Mucosa of descending colon (tissue), 3 donors: ENCODE data around the gene GPS1. TPM values are rescaled to one million over a fixed set of nuclear protein-coding genes. Genes with fewer than 3 reads are reported as not detected.

Experiments used
- ATAC-seq: fragments of 200-7000 bp; cut with Tn5 transposase; one replicate; pipeline ENCODE4 v1.9.1; 2020; ENCODE audit warnings: mild to moderate bottlenecking, moderate library complexity
- DNase-seq, 3 donors: peaks; one replicate each; pipeline ENCODE4 v3.0.0-alpha.2; 2020
- H3K36me3 ChIP-seq: fragments of 200-600 bp; one replicate; pipeline ENCODE4 v1.8.0; 2021; ENCODE audit warnings: low read depth, mild to moderate bottlenecking
- H3K4me1 ChIP-seq: fragments of 200-600 bp; one replicate; pipeline ENCODE4 v1.8.0; 2021; ENCODE audit warnings: low read depth, mild to moderate bottlenecking
- H3K4me3 ChIP-seq: fragments of 200-600 bp; one replicate; pipeline ENCODE4 v1.8.0; 2021; ENCODE audit warnings: mild to moderate bottlenecking
- H3K9me3 ChIP-seq: fragments of 200-600 bp; one replicate; pipeline ENCODE4 v1.8.0; 2021; ENCODE audit warnings: mild to moderate bottlenecking
- intact Hi-C, 2 donors: fragments of 100-400 bp; cut with DNase I in 1 of 2; cut with micrococcal nuclease in 1 of 2; formaldehyde crosslinking; loops; one replicate each; pipeline versions ENCODE4 v1.11.0 to v1.11.1; 2022; cut with DNase I, micrococcal nuclease
- long read RNA-seq, 2 donors: library from polyadenylated mRNA; unstranded; transcript quantifications; one replicate each; pipeline ENCODE4 v2.0.0, GENCODE V29; 2019 to 2021
- total RNA-seq, 3 donors: library from RNA; stranded (reverse); fragmentation: NEBNext Ultra II Directional in 2 of 3; extraction: Animal tissue kit (Norgen Biotek cat#: 25700) in 2 of 3; gene quantifications; one replicate each; pipeline versions ENCODE4 v1.2.1 to v1.2.4, GENCODE V29; 2021 to 2023
- TF ChIP-seq, protein P1 (sequence below): fragments of 200-600 bp; IDR thresholded peaks from one replicate; pipeline ENCODE4 v1.8.0; 2022; ENCODE audit warnings: antibody characterized with exemption, mild to moderate bottlenecking
- donor health status: DM: no; HTN: no; CAD: no; lungs with moderate emphysema.
- donor health status: DM: no; HTN: no; CAD: no.
- donor health status: DM: no; HTN: yes; CAD: no.

GPS1 gene
- total RNA-seq = 10 to 100 TPM; 73.6 to 81.6 (median 80.4) TPM
- long read RNA-seq, donor 1, transcript GPS1-201 (13 exons, 1,842 nt) = minor isoform, 24 of 216 reads
- long read RNA-seq, donor 1, transcript GPS1-226 (13 exons, 1,839 nt) = minor isoform, 15 of 216 reads
- long read RNA-seq, donor 1, transcript GPS1-208 (13 exons, 1,874 nt) = major isoform, 92 of 216 reads
- long read RNA-seq, donor 1, transcript GPS1-202 (14 exons, 1,949 nt) = minor isoform, 10 of 216 reads
- long read RNA-seq, donor 1, partial matches to known transcripts = 33 of 216 reads
- long read RNA-seq, donor 1, other reads (novel, unspliced or antisense) = 34 of 216 reads
- long read RNA-seq, donor 2, transcript GPS1-201 (13 exons, 1,842 nt) = minor isoform, 10 of 104 reads
- long read RNA-seq, donor 2, transcript GPS1-226 (13 exons, 1,839 nt) = minor isoform, 7 of 104 reads
- long read RNA-seq, donor 2, transcript GPS1-208 (13 exons, 1,874 nt) = major isoform, 60 of 104 reads
- long read RNA-seq, donor 2, partial matches to known transcripts = 11 of 104 reads
- long read RNA-seq, donor 2, other reads (novel, unspliced or antisense) = 11 of 104 reads

DNA sequence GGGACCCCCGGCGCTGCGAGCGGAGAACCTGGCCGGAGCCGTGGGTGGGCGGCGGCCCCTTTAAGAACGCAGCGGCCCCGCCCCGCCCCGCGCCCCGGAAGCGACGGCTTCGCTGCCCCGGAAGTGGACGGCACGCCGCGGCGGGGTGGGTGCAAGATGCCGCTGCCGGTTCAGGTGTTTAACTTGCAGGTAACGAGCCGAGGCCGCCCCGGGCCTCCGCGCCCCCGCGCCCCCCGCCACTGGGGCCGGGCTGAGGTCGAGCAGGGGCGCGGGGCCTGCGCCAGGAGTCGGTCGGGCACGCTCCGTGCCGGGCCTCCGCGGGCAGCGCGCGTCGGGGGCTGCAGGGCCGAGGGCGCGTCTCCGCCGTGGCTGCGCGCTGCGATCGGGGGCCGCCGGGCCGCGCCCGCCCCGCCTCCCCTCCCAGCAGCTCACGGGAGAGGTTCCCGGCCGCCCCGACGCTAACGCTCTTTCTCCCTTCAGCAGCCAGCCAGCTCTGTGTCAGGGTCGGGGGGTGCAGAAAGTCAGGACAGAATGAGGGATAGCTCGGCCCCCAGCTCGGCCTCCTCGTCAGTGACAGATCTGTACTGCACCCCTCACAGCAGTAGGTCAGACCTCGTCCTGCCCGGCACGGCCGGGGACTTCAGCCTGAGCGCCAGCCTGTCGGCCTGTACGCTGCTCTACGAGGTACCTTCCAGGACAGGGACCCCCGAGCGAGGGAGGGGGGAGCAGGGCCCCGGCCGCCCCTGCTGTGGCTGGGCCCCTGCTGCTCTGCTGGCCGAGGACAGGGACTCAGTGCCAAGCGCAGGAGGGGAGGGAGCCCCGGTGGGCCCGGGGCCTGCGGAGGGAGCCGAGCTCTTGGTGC, at the start of gene GPS1, which contains the start of gene RFNG:
GPS1 (plus strand) TSS at position 123 of the 862 bp plus-strand sequence; CDS start at position 157, 34 bp downstream.
RFNG (minus strand) TSS at position 36 of the 862 bp plus-strand sequence. CDS start 45 bp downstream, outside the sequence.
- peak; percentile 86 for ATAC-seq
- no peaks in the 10 kb centered on the region for H3K36me3 ChIP-seq
- TF ChIP-seq, protein P1, sequence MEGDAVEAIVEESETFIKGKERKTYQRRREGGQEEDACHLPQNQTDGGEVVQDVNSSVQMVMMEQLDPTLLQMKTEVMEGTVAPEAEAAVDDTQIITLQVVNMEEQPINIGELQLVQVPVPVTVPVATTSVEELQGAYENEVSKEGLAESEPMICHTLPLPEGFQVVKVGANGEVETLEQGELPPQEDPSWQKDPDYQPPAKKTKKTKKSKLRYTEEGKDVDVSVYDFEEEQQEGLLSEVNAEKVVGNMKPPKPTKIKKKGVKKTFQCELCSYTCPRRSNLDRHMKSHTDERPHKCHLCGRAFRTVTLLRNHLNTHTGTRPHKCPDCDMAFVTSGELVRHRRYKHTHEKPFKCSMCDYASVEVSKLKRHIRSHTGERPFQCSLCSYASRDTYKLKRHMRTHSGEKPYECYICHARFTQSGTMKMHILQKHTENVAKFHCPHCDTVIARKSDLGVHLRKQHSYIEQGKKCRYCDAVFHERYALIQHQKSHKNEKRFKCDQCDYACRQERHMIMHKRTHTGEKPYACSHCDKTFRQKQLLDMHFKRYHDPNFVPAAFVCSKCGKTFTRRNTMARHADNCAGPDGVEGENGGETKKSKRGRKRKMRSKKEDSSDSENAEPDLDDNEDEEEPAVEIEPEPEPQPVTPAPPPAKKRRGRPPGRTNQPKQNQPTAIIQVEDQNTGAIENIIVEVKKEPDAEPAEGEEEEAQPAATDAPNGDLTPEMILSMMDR = no peak
- H3K4me1 ChIP-seq = peaks cover 21% of the 10 kb centered on the region
- intact Hi-C loops = no loop called here
- no peaks in the 10 kb centered on the region for H3K9me3 ChIP-seq
- DNase-seq = peak; percentile 87 to 89 (median 88)
- peak within 1 kb of the TSS; percentile 73 for H3K4me3 ChIP-seq

GRCh38 chr17:82003411-82004381, 48.0 kb upstream of the GPS1 start:
- TF ChIP-seq, protein P1 = no peak
- Histone ChIP-seq H3K36me3 (no peaks in the 10 kb centered on the region), H3K4me3 (no peak overlapping the region), H3K4me1 (no peaks in the 10 kb centered on the region), H3K9me3 (no peaks in the 10 kb centered on the region)
- intact Hi-C loops = no loop called here
- no peak for DNase-seq
- ATAC-seq = peak; percentile 32

GRCh38 chr17:82004517-82005455, 46.9 kb upstream of the GPS1 start:
- ATAC-seq = no peak
- intact Hi-C loops = no loop called here
- TF ChIP-seq, protein P1 = no peak

GRCh38 chr17:82005701-82006348, 45.9 kb upstream of the GPS1 start:
- no peak for ATAC-seq
- no peaks in the 10 kb centered on the region for H3K4me1 ChIP-seq
- intact Hi-C loops = no loop called here

More at GRCh38 chr17:82004517-82005455, 46.9 kb upstream of the GPS1 start:
- Histone ChIP-seq H3K4me1 (no peaks in the 10 kb centered on the region), H3K4me3 (no peak overlapping the region), H3K36me3 (no peaks in the 10 kb centered on the region), H3K9me3 (no peaks in the 10 kb centered on the region)
- no peak for DNase-seq

More at GRCh38 chr17:82005701-82006348, 45.9 kb upstream of the GPS1 start:
- TF ChIP-seq, protein P1 = no peak
- no peak for DNase-seq
- H3K36me3 ChIP-seq = no peaks in the 10 kb centered on the region
- H3K9me3 ChIP-seq = no peaks in the 10 kb centered on the region
- no peak overlapping the region for H3K4me3 ChIP-seq
